Measurements from ENCODE around the gene SLC39A12. TPM values are rescaled to one million over a fixed set of nuclear protein-coding genes. Genes with fewer than 3 reads are reported as not detected.

SLC39A12 gene
- polyA plus RNA-seq: not detected

DNA sequence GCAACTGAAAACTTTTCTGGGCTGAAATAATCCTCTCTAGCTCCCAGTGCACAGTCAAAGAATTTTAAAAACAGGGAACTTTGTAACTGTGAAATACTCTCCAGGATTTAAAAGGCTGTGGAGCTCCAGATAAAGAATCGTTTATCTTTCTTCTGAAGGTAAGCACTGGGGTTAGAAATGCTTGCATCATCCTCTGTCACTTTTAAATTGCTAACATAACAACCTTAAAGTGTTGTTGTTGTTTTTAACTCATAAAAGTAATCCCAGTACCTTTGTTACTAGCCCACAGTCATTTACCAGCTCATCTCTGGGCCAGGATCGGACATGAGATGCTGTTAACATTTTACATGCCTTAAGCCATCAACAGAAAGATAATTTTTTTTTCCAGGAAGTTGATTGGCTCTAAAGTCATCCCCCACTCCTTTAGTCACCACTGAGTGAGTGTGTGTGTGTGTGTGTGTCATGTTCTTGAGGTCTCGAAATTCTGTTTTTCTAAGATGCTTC, at the start of gene SLC39A12:
Gene SLC39A12, plus strand, starts transcription at position 51 of the 504 bp plus-strand sequence. CDS start 1,359 bp downstream, outside the sequence.
- H3K27me3 Mint-ChIP-seq (ENCODE audit: low read depth in 3 of 3): peaks cover 0 to 7% (median 7%) of the 10 kb centered on the region in 3 donors
- H3K27ac Mint-ChIP-seq: no peak within 1 kb of the TSS
- DNase-seq: no peak
- no peaks in the 10 kb centered on the region for H3K9me3 Mint-ChIP-seq
- H3K4me3 Mint-ChIP-seq: no peak within 1 kb of the TSS
- no peaks in the 10 kb centered on the region for H3K4me1 Mint-ChIP-seq
- no peaks in the 10 kb centered on the region for H3K36me3 Mint-ChIP-seq

DNA sequence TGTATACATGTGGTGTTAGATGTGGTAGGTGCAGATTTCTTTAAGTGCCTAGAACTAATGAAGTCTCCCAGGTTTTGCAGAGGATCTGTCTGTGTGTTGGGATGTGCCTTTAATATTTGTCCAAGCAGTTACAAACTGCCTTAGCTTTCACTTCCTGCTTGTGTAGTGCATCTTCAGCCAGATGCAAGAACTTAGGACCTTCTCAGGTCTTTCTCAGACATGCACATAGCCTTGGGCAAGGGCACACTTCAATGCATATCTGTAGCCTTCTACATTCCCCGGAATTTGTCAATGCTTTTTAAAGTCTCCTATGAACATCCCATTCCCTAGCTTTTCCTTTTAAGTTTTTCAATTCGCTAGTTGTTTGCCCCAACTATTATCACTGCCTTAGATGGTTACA, 47.2 kb upstream of the SLC39A12 start:
- H3K27me3 Mint-ChIP-seq (ENCODE audit: low read depth in 3 of 3): peaks cover 2 to 5% (median 3%) of the 10 kb centered on the region in 3 donors
- no peak for DNase-seq
- no peak overlapping the region for H3K4me3 Mint-ChIP-seq
- no peak overlapping the region for H3K27ac Mint-ChIP-seq
- no peaks in the 10 kb centered on the region for H3K36me3 Mint-ChIP-seq
- H3K4me1 Mint-ChIP-seq: no peaks in the 10 kb centered on the region
- H3K9me3 Mint-ChIP-seq: no peaks in the 10 kb centered on the region

DNA sequence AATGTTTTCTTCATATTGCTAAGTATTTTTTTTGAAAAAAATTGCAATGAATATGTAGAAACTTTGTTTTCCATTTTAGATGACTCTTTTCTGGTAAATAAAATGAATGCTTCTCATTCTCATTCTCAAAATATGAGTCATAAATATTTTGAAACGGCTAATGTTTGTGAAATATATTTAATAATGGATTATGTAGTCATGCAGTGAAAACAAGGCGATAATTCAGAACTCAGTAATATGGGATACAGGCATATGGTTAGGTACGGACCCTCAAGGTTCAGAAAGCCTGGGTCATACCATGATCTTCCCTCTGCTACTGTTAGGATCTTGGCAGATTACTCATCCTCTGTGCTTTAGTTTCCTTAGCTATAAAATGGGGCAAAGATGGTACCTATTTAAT, 46.2 kb upstream of the SLC39A12 start:
- no peak for DNase-seq
- Mint-ChIP-seq H3K4me1 (no peaks in the 10 kb centered on the region), H3K27me3 (ENCODE audit: low read depth in 3 of 3) (peaks cover 2 to 6% (median 4%) of the 10 kb centered on the region in 3 donors)

DNA sequence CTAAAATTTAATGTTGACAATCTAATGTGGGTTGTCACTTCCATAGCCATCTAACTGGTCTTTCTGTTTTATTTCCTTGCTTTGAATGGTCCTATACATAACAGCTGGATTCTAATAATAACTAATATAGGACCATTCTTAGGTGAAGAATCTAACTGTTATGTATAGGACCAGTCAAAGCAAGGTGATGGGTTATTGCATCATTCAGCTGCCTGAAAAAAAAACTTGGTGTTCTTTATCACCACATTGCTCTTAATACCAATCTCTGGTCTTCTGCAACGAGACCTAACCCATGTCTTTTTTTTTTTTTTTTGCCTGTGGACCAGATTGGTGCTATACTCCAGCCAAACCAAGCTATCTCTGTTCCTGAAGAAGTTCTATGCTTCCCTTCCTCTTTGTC, 45.7 kb upstream of the SLC39A12 start:
- DNase-seq: no peak
- Mint-ChIP-seq H3K9me3 (no peaks in the 10 kb centered on the region), H3K27ac (no peak overlapping the region), H3K4me3 (no peak overlapping the region), H3K36me3 (no peaks in the 10 kb centered on the region), H3K27me3 (ENCODE audit: low read depth in 3 of 3) (peaks cover 2 to 3% (median 2%) of the 10 kb centered on the region in 3 donors), H3K4me1 (no peaks in the 10 kb centered on the region)

More for the DNA sequence above, 46.2 kb upstream of the SLC39A12 start:
- Mint-ChIP-seq H3K4me3 (no peak overlapping the region), H3K27ac (no peak overlapping the region), H3K9me3 (no peaks in the 10 kb centered on the region), H3K36me3 (no peaks in the 10 kb centered on the region)

DNA sequence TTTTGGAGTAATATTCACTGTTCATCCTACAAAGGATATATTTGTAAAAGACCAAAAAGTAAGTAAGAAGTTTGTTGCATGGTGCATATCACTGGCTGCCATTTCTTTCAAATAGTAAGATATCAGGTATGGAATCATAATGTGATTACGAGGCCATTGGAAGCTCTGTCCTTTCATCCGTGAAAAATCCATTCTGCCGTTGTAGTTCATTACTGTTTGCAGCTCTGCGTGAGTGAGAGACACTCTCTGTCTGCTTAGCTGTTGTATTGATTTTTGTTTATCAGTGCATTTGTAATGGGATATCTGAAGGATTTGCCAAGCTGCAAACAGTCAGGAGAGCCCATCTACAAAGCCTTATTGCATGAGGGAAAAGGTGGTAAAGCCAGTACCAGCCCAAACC, 44.1 kb upstream of the SLC39A12 start:
- no peaks in the 10 kb centered on the region for H3K9me3 Mint-ChIP-seq
- H3K4me1 Mint-ChIP-seq: no peaks in the 10 kb centered on the region
- H3K27ac Mint-ChIP-seq: no peak overlapping the region
- H3K36me3 Mint-ChIP-seq: no peaks in the 10 kb centered on the region
- peaks cover 2 to 3% (median 3%) of the 10 kb centered on the region in 3 donors for H3K27me3 Mint-ChIP-seq (ENCODE audit: low read depth in 3 of 3)
- DNase-seq: no peak
- H3K4me3 Mint-ChIP-seq: no peak overlapping the region

DNA sequence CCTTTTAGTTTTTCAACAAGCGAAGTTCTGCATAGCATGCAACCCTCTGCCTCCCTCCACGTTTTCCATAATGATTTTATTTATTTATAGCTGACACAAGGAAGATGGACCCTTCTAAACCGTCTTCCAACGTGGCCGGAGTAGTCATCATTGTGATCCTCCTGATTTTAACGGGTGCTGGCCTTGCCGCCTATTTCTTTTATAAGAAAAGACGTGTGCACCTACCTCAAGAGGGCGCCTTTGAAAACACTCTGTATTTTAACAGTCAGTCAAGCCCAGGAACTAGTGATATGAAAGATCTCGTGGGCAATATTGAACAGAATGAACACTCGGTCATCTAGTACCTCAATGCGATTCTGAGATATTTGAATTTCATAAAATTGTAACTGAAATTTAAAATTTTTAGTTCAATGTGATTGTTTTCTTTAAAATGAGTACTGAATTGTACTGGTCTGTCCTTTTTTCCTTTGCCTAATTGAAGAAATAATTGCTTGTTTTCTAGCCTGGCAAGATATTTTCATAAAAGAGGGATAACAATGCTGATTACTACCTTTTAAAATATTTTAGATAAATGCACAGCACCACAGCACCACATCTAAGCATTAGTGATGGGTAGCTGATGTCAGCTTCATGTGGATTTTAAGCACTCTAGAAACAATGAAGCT, 41.5 kb upstream of the SLC39A12 start:
- no peak overlapping the region for H3K4me3 Mint-ChIP-seq

DNA sequence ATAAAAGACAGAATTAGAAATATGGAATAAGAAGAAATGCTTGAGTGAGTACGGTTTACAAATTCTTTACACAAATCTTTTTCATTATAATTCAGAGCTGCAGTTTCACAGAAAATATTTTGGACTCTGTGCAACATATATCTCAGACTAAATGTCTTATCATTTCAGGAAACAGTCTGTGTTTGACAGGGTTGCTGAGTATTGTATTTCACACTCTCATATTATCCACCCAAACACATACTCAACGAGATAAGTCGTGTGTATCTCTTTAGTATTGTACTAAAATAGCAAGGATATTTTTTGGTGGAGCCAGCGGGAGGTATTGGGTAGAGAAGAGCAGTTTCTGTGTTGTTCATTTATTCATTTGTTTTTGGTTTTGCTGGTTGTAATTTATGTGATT, 39.0 kb upstream of the SLC39A12 start:
- Mint-ChIP-seq H3K4me1 (no peaks in the 10 kb centered on the region), H3K4me3 (no peak overlapping the region), H3K36me3 (no peaks in the 10 kb centered on the region), H3K27ac (no peak overlapping the region), H3K27me3 (ENCODE audit: low read depth in 3 of 3) (peaks cover 1 to 6% (median 2%) of the 10 kb centered on the region in 3 donors), H3K9me3 (no peaks in the 10 kb centered on the region)
- DNase-seq: no peak

More for the DNA sequence above, 41.5 kb upstream of the SLC39A12 start:
- Mint-ChIP-seq H3K27ac (no peak overlapping the region), H3K4me1 (no peaks in the 10 kb centered on the region), H3K9me3 (no peaks in the 10 kb centered on the region), H3K27me3 (ENCODE audit: low read depth in 3 of 3) (peaks cover 1 to 6% (median 2%) of the 10 kb centered on the region in 3 donors), H3K36me3 (no peaks in the 10 kb centered on the region)
- DNase-seq: peak in 1 of 3 donors; percentile 3

DNA sequence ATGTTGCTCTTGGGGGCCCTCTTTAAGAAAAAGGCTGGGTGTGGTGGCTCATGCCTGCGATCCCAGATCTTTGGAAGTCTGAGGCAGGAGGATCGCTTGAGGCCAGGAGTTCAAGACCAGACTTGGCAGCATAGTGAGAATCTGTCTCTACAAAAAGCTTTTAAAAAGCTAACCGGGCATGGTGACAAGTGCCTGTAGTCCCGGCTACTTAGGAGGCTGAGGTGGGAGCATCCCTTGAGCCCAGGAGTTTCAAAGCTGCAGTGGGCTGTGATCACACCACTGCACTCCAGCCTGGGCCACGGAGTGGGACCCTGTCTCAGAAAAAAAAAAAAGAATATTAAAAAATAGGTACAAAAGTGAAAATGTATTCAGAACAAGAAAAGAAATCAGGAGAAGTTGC, 38.1 kb upstream of the SLC39A12 start:
- Mint-ChIP-seq H3K27ac (peak overlapping the region in 1 of 6 donors; percentile 17), H3K9me3 (no peaks in the 10 kb centered on the region), H3K27me3 (ENCODE audit: low read depth in 3 of 3) (peaks cover 0 to 6% (median 1%) of the 10 kb centered on the region in 3 donors), H3K36me3 (no peaks in the 10 kb centered on the region), H3K4me1 (no peaks in the 10 kb centered on the region), H3K4me3 (no peak overlapping the region)
- no peak for DNase-seq

DNA sequence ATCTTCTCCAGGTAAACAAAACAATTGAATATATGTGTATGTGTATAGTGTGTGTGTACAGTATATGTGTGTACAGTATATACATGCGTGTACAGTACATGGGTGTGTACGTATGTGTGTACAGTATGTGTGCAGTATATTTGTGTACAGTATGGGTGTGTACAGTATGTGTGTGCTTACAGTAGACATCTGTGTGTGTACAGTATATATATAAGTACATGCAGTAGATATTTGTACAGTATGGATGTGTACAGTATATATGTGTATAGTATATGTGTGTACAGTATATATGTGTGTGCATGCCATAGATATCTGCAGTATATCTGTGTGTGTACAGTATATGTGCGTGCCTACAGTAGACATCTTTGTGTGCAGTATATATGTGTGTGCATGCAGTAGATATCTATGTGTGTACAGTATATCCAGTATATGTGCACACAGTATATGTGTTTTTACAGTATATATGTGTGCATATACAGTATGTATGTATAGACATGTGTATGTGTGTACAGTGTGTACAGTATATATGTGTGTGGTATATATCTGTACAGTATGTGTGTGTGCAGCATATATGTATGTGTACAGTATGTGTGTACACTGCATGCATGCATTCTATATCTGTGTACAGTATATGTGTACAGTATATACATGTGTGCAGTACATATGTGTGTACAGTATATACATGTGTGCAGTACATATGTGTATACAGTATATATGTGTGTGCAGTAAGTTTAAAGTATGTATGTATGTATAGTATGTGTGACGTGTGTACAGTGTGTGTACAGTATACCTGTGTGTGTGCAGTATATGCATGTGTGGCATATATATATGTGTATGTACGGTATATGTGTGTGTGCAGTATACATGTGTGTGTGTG, 37.3 kb upstream of the SLC39A12 start:
- DNase-seq: no peak
- Mint-ChIP-seq H3K4me3 (no peak overlapping the region), H3K27ac (no peak overlapping the region), H3K9me3 (no peaks in the 10 kb centered on the region), H3K27me3 (ENCODE audit: low read depth in 3 of 3) (peaks cover 0 to 6% (median 1%) of the 10 kb centered on the region in 3 donors), H3K4me1 (no peaks in the 10 kb centered on the region), H3K36me3 (no peaks in the 10 kb centered on the region)

DNA sequence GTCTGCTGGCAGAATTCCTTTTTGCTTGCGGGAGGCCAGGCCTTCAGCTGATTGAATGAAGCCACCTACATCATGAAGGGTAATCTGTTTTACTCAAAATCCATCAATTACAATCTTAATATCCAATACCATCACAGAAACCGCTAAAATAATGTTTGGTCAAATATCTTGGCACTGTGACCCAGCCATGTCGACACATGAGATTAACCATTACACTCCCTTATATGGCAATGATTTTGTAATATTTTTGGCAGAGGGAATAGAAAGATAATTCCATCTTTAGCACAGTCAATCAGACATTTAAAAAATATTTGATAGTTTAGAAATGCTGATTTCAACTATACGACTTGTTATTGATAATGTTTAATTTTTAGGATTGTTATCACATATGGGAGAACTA, 36.5 kb upstream of the SLC39A12 start:
- H3K4me3 Mint-ChIP-seq: no peak overlapping the region
- no peaks in the 10 kb centered on the region for H3K36me3 Mint-ChIP-seq
- no peak overlapping the region for H3K27ac Mint-ChIP-seq
- no peak for DNase-seq
- H3K4me1 Mint-ChIP-seq: no peaks in the 10 kb centered on the region
- H3K9me3 Mint-ChIP-seq: no peaks in the 10 kb centered on the region
- peaks cover 0 to 5% (median 1%) of the 10 kb centered on the region in 3 donors for H3K27me3 Mint-ChIP-seq (ENCODE audit: low read depth in 3 of 3)

DNA sequence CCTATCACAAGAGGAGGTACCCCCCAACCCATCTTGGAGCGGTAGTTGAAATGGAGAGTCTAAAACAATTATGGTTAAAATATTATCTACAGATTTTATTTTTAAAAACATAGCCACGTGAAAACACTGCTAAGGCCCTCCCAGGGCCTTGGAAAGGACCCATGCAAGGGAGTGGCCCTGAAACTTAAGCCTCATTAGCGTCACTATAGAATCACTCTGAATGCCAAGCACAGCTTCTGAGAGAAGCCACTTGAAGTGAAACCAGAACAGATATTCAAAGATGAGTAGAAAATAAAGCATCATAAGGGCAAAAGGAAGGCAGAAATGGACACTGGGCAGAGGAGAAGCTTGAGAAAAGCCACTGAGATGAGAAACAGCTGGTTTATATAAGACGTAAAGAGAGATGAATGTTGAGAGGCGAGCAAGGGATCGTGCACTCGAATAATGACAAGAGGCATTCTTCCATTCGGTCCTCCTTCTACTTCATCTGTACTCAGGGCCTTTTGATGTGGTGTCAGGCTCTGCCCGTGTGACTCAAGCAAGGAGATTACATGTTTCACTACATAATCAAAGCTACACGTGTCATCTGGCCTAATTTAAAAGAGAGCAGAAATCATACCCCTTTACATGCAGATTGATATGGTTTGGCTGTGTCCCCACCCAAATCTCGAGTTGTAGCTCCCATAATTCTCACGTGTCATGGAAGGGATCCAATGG, 33.4 kb upstream of the SLC39A12 start:
- DNase-seq: no peak
- H3K27ac Mint-ChIP-seq: no peak overlapping the region
- no peaks in the 10 kb centered on the region for H3K9me3 Mint-ChIP-seq
- H3K4me1 Mint-ChIP-seq: no peaks in the 10 kb centered on the region
- peaks cover 0 to 2% (median 0%) of the 10 kb centered on the region in 3 donors for H3K27me3 Mint-ChIP-seq (ENCODE audit: low read depth in 3 of 3)
- H3K4me3 Mint-ChIP-seq: no peak overlapping the region
- no peaks in the 10 kb centered on the region for H3K36me3 Mint-ChIP-seq

DNA sequence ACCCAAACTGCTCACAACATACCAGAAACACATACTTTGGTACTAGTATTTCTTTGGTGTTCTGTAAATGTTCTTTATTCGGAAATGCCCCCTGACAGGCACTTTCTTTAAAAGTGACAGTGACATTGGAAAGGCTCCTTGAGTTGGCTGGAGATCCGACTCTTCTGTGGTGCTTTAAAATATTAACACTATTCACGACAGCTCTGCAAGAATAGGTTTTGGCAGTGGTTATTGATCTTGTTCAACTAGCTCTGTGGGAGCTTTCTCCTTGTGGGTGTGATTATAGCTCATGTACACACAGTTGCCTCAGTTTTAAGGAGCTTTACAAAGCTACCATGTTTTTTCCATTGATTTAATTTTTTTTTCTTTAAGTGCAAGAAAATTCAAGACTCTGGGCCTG, 30.3 kb upstream of the SLC39A12 start:
- no peak overlapping the region for H3K4me3 Mint-ChIP-seq
- peaks cover 0 to 2% (median 0%) of the 10 kb centered on the region in 3 donors for H3K27me3 Mint-ChIP-seq (ENCODE audit: low read depth in 3 of 3)
- H3K9me3 Mint-ChIP-seq: no peaks in the 10 kb centered on the region
- no peaks in the 10 kb centered on the region for H3K4me1 Mint-ChIP-seq
- DNase-seq: no peak
- H3K36me3 Mint-ChIP-seq: no peaks in the 10 kb centered on the region
- H3K27ac Mint-ChIP-seq: no peak overlapping the region

DNA sequence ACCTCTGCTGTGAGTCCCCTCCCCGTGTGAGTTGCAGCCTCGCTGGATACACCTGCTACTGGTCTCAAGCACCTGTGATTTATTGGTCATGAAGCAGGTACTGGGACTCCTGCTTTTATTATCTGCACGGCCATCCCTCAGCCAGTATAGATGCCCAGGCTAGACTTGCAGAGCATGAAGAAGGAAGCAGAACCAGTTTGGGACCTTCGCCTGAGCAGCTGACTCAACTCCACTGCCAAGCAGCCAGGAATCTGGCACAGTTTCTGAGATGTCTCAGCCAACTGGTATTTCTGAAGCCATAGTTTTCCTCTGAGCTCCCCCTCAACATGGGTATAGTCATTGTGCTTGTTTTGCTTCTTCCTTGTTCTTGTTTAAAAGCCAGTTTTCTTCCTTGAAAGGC, 28.0 kb upstream of the SLC39A12 start:
- no peaks in the 10 kb centered on the region for H3K36me3 Mint-ChIP-seq

More for the DNA sequence above, 28.0 kb upstream of the SLC39A12 start:
- Mint-ChIP-seq H3K27me3 (ENCODE audit: low read depth in 3 of 3) (peaks cover 2 to 3% (median 2%) of the 10 kb centered on the region in 3 donors), H3K4me1 (no peaks in the 10 kb centered on the region), H3K27ac (no peak overlapping the region), H3K9me3 (peaks cover 0 to 2% (median 0%) of the 10 kb centered on the region in 6 donors), H3K4me3 (no peak overlapping the region)
- no peak for DNase-seq

Data from immature natural killer cell (primary cell).